IPS DF 4.7 (cell line): ENCODE data around the gene SETD3.

Experiments used
- DNase-seq: peaks from one replicate; pipeline ENCODE4 v3.0.0-alpha.2; 2013; ENCODE audit warnings: low spot score; ENCODE audit errors: extremely low read depth

The SETD3 gene

GRCh38 chr14:99460793-99461192 is 19.9 kb downstream of the SETD3 start:
- no peak for DNase-seq

DNA sequence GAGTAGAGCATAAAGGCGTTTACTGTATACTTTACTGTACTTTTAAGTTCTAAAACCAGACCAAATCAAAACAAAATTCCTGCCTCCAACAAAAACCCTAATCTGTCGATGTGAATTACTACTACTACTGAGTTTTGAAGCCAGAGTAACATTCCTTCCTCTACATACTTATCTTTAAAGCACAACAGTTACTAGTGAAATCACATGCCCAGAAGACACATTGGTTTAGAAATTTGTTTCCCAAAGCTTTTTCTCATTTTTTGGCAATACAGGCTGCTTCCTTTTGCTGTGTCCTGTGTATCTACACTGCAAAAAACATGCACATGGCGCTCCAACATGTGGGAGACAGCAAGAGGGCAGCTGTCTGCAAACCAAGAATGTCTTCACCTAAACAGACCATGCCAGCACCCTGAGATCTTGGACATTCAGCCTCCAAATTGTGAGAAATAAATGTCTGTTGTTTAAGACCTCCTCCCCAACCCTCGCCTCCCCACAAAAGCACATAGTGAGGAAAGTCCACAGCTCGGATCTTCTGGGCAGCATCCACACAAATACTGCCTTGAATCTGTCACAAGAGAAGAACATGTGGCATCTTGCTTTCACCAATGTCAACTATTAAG is 21.1 kb downstream of the SETD3 start:
- no peak for DNase-seq

DNA sequence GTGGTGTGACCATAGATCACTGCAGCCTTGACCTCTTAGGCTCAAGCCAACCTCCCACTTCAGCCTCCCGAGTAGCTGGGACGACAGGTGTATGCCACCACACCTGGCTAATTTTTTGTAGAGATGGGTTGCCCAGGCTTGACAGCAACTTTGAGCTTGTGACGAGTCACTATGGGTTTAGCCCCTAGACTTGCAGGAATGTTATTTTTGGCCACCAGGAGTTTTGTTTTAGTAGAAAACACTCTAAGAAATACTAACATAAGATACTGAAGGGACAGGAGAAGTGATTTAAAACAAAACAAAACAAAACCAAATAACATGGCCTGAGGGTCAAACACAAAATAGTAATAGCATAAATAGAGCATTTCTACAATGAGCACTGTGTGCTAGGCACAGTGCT is 26.4 kb downstream of the SETD3 start:
- no peak for DNase-seq

DNA sequence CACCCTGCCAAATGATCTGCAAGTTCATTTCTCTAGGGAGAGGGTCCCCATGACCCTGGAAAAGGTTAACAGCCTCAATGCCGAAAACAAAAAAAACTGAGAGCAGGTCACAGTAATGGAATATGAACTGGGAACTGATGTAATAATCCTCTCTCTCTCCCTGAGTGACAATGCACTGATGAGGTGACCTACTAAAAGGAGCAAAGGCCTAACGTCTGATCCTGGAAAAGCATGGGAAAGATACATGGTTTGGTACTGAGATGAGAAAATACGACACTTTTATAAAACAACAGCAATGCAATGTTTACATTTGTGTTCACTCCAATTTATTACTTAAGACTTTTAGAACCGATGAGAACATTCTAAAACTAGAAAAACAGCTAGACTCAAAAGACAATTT is 27.7 kb downstream of the SETD3 start:
- no peak for DNase-seq

DNA sequence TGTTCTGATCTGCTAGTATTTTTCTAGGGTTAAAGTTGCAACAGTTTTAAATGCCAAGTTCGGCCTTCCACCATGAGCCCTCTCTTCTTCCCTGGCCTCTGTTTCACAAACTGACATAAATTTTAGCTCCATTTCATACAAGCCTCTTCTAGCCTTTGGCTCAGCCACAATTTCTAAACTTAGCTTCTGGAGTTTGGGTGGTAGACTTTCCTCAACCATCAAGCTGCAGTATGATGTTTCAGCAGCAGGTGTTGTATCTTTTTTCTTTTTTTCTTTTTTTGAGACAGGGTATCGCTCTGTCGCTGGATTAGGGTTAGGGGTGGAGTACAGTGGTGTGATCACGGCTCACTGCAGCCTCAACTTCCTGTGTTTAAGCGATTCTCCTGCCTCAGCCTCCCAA is 29.4 kb downstream of the SETD3 start:
- DNase-seq: no peak

DNA sequence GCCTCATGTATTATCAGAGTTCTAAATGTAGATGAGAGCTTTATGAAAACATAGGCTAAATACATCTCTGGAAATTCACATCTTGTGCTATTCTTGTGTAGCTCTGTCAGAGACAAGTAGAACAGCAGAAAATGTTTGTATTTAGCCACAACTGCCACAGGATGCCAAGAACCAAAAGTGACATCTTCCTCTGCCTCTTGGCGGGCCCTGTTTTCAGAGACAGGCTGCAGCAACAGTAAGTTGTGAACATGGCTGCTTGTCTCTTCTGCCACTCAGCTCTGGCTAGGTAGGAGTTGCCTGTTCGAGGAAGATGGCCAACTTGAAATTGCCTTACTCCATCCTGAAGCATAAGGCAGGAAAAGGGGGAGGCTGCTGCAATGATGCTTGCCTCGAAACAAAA is 30.4 kb downstream of the SETD3 start:
- DNase-seq: no peak

GRCh38 chr14:99447739-99448138 is 32.9 kb downstream of the SETD3 start:
- DNase-seq: no peak

- no peak for DNase-seq
These were observed 34.7 kb downstream of the SETD3 start for GRCh38 chr14:99445931-99446330.

GRCh38 chr14:99441918-99442317 is 38.7 kb downstream of the SETD3 start:
- DNase-seq: no peak

DNA sequence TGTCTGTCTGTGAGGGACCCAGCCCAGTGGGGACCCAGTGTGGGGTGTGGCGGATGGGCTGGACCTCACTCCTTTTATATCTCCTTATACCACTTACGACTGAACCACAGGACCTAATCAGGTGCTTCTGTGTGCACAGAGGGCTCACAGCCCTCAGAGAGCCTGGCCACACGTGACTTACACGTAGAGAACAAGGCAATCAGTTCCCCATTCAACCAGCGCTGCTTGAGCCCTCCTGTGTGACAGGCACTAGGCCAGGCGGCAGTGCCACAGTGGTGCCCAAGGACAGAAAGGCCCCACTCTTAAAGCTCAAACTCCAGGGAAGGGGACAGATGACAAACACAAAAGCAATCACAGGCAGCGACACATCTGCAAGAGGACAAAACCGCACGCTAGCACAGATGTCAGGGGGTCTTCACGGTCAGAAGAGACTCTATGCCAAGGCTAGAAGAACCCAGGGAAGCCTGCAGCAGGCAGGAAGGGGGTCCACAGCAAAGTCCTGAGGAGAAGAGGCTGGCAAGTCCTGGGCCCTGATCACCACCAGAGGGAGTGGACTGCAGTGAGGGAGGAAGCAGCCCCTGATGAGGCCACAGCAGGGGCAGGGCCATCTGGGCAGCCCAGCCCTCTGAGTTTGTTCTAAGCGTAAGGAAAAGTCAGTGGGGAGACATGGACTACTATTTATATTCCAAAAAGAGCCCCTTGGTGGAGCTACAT is 39.3 kb downstream of the SETD3 start:
- no peak for DNase-seq

- no peak for DNase-seq
These were observed 40.4 kb downstream of the SETD3 start for GRCh38 chr14:99440278-99440677.

DNA sequence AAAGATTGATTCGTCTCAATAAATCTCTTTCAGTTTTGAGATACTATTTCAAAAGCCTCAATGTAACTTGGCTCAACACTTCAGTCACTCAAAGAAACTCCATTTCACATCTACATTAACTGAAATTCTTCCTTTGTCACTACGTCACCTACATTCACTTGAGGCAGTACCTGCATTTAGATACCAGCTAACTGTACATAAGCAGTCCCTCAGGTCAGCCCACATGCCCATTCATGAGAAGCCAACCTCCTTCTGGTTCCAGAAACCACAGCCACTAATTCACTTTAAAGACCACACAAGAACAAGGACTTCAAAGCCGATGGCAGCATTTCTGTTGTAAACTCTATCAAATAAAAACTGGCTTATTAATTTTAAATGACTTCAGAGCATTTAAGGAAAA is 43.0 kb downstream of the SETD3 start:
- no peak for DNase-seq

DNA sequence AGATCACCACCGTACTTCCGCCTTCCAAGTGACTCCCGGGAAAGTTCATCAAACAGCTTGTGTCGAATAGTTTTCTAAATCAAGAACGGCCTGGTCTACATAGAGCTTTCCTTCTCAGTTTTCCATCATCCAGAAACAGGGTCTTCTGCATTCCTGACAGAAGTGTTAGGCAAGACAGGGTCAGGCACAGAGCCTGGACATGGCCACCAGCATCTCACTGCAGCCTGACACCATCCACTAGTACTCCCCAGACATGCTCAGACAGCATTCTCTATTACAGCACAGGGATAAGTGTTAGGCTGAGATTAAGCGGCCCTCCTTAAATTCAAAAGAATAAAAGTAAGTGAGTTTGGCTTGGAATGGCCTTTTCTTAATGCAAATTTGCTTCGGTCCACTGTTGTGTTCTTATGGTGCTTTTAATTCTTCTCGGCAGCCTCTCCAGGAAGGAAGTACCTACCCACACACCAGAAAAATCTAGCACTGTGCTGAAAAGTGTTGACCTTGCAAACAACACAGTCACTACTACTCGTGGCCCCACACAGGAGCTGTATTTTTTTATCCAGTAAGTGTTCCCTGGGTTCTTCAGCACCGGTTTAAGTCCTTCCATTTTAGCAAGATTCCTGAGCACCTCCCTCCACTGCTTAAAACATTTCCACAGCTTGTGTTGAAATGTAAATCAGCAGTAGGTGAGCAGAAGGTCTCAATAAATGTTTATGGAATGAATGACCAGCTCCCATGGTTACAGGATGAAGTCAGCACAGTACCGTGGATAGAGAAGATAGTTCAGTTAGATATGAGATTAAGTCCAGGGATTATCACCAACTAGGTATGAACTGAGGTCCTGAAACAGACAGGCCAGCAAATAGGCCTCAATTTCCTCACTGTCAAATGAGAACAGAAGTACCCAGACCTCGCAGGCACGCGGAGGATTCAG is 44.1 kb downstream of the SETD3 start:
- no peak for DNase-seq

- DNase-seq: no peak
These were observed 45.3 kb downstream of the SETD3 start for GRCh38 chr14:99435327-99435726.

DNA sequence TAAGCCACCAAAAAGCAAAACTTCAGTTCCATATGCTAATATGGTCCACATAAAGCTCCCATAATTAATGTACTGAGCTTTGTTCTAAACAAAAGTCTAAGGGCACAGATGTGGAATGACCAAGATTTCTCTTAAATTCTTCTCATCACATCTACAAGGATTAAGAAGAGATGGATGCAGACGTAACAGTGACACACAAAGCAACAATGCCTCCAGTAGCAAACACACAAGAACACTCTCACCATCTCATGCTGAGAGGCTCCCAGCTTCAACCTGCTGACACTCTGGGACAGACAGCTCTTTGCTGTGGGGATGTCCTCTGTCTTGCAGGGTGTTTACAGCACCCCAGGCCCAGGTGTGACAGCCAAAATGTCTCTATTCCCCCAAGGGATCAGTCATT is 48.2 kb downstream of the SETD3 start:
- no peak for DNase-seq

GRCh38 chr14:99431986-99432385 is 48.7 kb downstream of the SETD3 start:
- no peak for DNase-seq

DNA sequence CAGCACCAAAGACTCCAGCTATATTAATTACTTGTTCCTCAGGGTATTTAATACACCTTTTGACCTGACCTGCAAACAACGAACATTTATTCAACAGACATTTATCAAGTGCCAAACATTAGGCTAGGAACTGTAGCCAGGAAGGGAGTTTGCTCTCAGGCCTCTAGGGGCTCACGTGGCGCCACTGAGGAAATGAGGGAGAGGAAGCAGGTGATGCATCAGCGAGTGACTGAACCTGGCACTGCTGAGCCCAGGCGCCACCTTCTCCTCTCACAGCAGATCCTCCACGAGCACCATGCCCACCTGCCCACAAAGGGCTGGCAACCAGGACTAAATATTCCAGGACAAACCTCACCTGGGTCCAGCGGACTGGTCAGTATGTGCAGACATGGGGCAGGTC is 50.2 kb downstream of the SETD3 start:
- no peak for DNase-seq

DNA sequence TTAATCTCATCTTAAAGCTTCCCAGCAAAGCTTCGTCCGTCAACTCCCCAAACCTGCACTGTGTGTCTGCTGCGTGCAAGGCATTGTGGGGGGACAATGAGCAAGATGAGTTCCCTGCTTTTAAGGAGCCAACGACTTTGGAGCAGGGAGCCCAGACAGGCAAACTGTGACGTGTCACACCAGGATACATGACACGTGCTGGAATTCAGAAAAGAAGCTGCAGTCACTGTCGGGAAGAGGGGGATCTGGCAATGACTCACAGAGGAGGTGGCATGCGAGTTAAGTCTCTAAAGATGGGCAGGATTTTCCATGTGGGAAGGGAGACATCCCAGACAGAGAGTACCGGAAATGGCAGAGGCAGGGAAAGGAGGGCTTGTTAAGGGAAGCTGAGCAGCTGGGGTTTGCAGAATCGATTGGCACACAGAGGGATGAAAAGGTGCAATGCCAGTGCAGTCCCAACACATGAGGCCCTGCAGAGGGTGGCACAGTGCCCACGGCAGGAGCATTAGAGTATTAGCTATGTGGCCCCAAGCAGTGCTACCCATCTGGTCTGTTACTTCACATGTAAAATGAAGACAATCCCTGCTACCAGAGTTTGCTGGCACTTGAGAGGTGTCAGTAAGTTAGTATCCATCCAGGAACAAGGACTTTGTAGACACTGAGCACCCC is 52.9 kb downstream of the SETD3 start:
- DNase-seq: no peak

DNA sequence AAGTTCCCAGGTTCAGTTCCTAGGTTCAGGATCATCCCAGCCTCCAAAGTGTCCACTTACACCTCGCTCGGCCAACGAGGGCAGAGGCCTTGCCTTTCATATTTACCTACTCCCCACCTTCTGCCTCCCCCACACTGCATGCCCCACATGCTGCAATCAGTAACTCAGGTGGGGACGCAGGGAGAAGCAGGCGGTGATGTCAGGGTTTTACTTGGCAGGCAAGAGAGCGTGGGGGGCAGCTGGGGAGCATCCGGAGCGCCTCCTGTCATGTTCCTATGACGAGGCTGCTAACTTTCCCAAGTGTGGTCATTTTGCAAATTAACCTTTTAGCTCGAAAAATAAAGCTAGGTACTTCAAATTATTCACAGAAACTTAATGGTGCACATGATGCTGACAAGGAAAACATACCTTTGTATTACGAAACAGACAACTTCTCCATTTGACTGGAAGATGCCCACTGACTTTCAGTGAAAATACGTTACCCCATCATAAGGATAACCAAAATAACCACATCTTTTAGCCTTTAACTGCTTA is 53.8 kb downstream of the SETD3 start:
- DNase-seq: no peak

- no peak for DNase-seq
These were observed 54.4 kb downstream of the SETD3 start for GRCh38 chr14:99426265-99426664.

DNA sequence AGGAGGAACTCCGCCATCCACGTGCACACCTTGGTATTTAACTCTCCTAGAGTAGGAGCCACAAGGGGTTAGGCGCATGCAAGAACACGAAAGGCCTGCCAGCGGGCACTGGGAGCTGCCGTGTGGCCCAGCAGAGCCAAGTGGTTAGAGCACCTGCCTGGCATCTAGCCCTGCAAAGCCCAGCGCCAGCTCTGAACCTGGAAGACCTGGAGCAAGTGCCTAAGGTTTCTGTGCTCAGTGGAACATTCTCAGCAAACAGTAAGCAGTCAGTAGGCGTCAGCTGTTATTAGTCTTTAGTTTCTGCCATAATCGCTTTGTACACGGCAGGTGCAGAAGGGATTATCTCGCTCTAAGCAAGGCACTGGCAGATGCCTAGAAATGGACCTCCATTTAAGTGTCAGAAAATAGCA is 55.4 kb downstream of the SETD3 start:
- no peak for DNase-seq
